Epithelial cell of proximal tubule (primary cell): Measurements from ENCODE around the gene ACSS1. TPM values are rescaled to one million over a fixed set of nuclear protein-coding genes. Genes with fewer than 3 reads are reported as not detected.

Experiments used
- DNase-seq: peaks from one replicate; pipeline ENCODE4 v3.0.0-alpha.2; 2011; ENCODE audit warnings: low read depth
- H3K4me3 ChIP-seq: 2 replicates; pipeline ENCODE4 v1.5.1; 2011; ENCODE audit warnings: low read depth, mild to moderate bottlenecking, low read length
- total RNA-seq: library from RNA; depleted of rRNA; stranded (reverse); fragments of >200 nt; gene quantifications from 2 replicates; pipeline ENCODE4 v1.2.3, GENCODE V29; 2015
- TF ChIP-seq, protein P1 (sequence below): conservative IDR thresholded peaks from 2 replicates; pipeline ENCODE4 v1.5.1; 2012; ENCODE audit warnings: low read depth, mild to moderate bottlenecking, low read length

Gene ACSS1
- total RNA-seq, 1 donor from 2014 or later: 3.9 TPM

DNA sequence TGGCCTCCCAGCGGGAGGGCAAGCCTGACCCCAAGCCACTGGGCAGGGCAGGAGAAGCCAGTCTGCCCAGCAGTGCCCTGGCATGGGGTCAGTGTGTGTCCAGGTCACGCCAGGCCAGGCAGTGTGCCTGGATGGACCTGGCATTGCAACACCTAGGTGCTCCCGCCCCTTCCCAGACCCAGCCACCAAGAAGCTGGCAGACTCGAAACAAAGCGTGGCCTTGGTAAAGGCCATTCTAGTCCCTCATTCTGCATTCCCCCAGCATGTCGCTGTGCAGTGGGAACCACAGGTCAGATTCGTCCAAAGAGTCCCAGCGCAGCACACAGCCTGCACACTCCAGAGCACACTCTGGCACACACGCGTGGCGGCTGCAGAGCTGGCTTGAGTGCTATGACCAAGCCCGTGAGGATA, 46.1 kb downstream of the ACSS1 start:
- no peak for DNase-seq
- TF ChIP-seq, protein P1, sequence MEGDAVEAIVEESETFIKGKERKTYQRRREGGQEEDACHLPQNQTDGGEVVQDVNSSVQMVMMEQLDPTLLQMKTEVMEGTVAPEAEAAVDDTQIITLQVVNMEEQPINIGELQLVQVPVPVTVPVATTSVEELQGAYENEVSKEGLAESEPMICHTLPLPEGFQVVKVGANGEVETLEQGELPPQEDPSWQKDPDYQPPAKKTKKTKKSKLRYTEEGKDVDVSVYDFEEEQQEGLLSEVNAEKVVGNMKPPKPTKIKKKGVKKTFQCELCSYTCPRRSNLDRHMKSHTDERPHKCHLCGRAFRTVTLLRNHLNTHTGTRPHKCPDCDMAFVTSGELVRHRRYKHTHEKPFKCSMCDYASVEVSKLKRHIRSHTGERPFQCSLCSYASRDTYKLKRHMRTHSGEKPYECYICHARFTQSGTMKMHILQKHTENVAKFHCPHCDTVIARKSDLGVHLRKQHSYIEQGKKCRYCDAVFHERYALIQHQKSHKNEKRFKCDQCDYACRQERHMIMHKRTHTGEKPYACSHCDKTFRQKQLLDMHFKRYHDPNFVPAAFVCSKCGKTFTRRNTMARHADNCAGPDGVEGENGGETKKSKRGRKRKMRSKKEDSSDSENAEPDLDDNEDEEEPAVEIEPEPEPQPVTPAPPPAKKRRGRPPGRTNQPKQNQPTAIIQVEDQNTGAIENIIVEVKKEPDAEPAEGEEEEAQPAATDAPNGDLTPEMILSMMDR: no peak
- no peak overlapping the region for H3K4me3 ChIP-seq

DNA sequence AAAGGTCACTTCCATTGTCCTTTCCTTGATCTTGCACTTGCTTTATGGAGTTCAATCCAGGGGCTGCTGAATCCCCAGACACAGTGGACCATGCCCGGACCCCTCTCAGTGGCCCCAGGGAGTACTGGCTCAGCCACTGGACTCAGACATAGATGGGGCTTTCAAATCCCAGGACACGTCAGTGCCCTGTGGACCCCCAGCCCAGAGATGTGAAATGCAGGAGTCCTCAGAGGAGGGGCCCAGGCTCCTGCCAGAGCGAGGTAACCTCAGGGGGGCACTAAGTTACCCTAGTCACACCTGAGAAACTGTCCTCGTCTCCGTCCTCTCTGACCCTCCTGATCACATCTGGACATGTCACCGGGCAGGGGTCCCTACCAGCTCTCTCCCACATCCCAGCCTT, 46.7 kb downstream of the ACSS1 start:
- no peak overlapping the region for H3K4me3 ChIP-seq
- TF ChIP-seq, protein P1: no peak
- no peak for DNase-seq

GRCh38 chr20:25009218-25010145, 48.5 kb downstream of the ACSS1 start:
- DNase-seq: no peak
- no peak overlapping the region for H3K4me3 ChIP-seq
- TF ChIP-seq, protein P1: no peak

DNA sequence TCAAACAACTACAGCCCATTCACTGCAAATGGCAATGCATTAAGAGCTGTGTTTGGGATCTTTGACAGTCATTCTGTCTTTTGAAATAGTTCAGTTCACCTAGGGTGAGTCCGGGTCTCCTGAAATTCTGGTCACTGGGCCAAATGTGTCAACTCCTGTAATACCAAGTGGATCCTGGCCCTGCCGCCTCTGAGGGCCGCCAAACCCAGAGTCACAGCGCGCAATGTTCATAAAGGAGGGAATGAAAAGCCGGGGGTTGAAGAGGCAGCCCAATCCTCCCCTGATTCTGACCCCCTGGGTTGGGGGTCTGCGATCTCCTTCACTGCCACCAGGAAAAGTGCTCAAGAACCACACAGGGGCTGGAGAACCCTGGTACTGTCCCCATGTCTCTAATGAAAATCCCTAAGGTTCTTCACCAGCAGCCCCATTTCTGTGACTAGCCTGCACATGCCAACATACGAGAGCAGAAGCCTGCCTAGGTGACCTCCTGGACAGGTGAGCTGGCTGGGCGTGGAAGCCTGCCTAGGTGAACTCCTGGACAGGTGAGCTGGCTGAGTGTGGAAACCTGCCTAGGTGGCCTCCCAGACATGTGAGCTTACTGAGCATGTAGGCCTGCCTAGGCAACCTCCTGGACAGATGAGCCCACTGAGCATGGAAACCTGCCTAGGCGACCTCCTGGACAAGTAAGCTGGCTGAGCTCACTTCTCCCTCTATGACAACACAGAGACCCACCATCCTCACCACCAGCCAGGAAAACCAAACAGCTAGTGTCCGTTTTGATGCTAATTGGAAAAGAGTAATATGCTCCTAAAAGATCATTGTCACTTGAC, 49.3 kb downstream of the ACSS1 start:
- no peak for DNase-seq
- H3K4me3 ChIP-seq: no peak overlapping the region
- TF ChIP-seq, protein P1: no peak

GRCh38 chr20:25007491-25008305, 50.2 kb downstream of the ACSS1 start:
- no peak overlapping the region for H3K4me3 ChIP-seq
- TF ChIP-seq, protein P1: no peak
- no peak for DNase-seq

DNA sequence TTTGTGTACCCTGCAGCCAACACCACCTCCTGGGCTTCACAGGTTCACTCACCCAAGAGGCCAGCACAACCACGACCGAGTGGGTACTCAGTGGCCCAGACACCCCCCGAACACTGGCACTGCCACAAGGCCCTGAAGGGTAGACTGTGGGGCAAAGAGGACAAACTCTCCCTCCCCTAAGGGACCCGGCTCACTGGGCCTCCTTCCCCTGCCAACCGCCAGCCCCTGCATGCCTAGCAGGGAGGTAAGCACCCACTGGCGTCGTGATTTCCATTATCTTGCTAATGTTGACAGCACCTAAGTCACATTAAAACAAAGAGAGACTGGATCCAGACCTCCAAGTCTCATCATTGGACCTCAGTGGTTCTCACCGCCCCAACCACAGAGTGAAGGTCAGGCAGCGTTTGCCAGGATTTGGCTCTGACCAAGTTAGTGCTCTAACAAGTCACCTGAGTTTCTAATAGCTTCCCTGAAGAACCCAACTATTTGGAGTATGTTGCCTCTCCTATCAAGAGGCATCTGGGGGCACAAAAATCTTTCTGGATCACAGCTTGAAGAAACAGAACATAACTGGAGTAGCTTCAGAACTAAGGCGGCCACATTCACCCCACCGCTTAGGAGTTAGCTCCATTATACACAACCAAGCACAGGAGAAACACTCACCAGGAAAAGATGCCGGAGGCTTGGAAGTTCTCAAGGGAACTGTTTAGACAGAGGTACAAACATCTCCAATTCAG, 51.3 kb downstream of the ACSS1 start:
- TF ChIP-seq, protein P1: no peak
- no peak overlapping the region for H3K4me3 ChIP-seq

More for the DNA sequence above, 51.3 kb downstream of the ACSS1 start:
- DNase-seq: no peak
